ENCODE data around the gene PPT2. TPM values are rescaled to one million over a fixed set of nuclear protein-coding genes. Genes with fewer than 3 reads are reported as not detected.

The PPT2 gene
- polyA plus RNA-seq, 2 of the 4 experiments (the other 2 are of a cell fraction), result 9.3 to 11.7 TPM

DNA sequence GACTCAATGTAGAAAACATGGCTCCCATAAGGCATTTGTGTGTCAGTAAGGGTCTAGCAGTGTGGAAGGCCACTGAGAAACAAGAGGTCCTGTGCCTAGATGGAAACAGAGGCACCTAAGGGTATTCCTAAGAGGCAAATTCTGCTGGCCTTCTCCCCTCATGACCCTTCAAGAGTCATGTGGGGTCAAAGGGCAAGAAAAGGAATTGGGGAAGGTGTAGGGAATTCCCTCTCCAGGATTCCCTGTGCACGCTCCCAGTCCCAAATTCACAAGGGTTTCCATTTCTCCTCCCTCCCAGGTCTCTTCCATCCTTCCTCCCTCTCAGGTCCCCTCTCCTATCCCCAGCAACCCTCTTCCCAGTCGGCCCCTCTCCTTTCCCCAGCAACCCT, 21.4 kb downstream of the PPT2 start (continued):
- TF ChIP-seq, protein P1, sequence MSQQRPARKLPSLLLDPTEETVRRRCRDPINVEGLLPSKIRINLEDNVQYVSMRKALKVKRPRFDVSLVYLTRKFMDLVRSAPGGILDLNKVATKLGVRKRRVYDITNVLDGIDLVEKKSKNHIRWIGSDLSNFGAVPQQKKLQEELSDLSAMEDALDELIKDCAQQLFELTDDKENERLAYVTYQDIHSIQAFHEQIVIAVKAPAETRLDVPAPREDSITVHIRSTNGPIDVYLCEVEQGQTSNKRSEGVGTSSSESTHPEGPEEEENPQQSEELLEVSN (IDR thresholded peaks at IDR 0.05; ENCODE audit: borderline replicate concordance, low read depth), result no peak
- TF ChIP-seq HOXB5 (CRISPR knock-in tag; IDR thresholded peaks at IDR 0.05) (no peak), GATA3 (IDR thresholded peaks at IDR 0.05; ENCODE audit: borderline replicate concordance) (no peak), BHLHE40 (IDR thresholded peaks at IDR 0.05; ENCODE audit: low read depth, low read length) (no peak), CBX8 (IDR thresholded peaks at IDR 0.05) (no peak), ESRRA (IDR thresholded peaks at IDR 0.05; ENCODE audit: borderline replicate concordance, low read length) (no peak)
- TF ChIP-seq, protein P2, sequence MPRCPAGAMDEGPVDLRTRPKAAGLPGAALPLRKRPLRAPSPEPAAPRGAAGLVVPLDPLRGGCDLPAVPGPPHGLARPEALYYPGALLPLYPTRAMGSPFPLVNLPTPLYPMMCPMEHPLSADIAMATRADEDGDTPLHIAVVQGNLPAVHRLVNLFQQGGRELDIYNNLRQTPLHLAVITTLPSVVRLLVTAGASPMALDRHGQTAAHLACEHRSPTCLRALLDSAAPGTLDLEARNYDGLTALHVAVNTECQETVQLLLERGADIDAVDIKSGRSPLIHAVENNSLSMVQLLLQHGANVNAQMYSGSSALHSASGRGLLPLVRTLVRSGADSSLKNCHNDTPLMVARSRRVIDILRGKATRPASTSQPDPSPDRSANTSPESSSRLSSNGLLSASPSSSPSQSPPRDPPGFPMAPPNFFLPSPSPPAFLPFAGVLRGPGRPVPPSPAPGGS (IDR thresholded peaks at IDR 0.05), result no peak

DNA sequence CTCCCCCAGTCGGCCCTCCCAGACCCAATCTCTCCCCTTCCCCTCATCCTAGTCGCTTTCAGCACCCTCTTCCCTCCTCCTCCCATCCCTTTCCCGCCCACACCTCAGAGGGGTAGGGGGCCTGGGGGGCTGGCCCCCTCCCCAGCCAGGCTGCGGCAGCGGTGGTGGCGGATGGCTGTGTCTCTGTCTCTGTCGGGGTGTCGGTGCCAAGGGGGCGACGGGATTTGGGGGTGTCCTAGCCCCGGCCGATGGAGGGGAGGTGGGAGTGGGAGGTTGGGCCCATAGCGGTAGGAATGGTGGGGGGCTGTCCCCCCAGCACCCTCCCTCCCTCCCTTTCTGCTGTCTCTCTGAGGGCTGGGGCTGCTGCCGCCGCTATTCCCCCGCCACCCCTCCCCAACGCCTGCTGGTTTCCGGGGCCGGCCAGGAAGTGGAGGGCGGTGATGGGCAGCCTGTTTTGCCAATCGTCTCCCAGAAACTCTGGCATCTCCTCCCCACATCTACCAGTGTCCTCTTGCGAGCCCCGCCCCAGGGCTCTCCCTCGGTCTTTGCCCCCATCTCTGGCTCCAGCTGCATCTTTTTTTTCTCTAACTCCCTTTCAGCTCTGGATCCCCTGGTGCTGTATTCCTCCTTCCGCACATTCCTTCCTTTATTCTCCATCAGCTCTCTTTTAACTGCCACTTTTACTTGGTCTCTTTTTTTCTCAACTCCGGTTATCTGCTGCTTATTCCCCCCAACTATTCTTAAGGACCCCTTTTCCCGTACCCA, 22.0 kb downstream of the PPT2 start, which contains the start of gene AGPAT1:
AGPAT1 (minus strand) TSS at position 374 of the 765 bp plus-strand sequence. CDS start 4,588 bp downstream, outside the sequence.
- H3K27ac ChIP-seq, result peak within 1 kb of the TSS; percentile 97 to 99
- H3K9me3 ChIP-seq, result no peaks in the 10 kb centered on the region
- POLR2A ChIA-PET, result interaction anchor here (0.5 to 2.5 kb wide), 4 partner anchors 20 to 269 kb away, joined by 3 to 24 read pairs (median 7); partner anchors contain the start of gene ATF6B
- TF ChIP-seq MAZ (IDR thresholded peaks at IDR 0.05; ENCODE audit: borderline replicate concordance, low read depth, low read length) (no peak), ZC3H11A (IDR thresholded peaks at IDR 0.05) (no peak), JUN (IDR thresholded peaks at IDR 0.05) (peak; percentile 32 to 56; a peak in 1 of 5 replicates), POLR2A (IDR thresholded peaks at IDR 0.05; ENCODE audit: low read length) (peak; percentile 40), TP53 (CRISPR knock-in tag; IDR thresholded peaks at IDR 0.05) (no peak), MYC (IDR thresholded peaks at IDR 0.05; ENCODE audit: borderline replicate concordance, low read length) (no peak), CBX8 (IDR thresholded peaks at IDR 0.05) (no peak), HOXB5 (CRISPR knock-in tag; IDR thresholded peaks at IDR 0.05) (no peak)
- TF ChIP-seq, protein P3, sequence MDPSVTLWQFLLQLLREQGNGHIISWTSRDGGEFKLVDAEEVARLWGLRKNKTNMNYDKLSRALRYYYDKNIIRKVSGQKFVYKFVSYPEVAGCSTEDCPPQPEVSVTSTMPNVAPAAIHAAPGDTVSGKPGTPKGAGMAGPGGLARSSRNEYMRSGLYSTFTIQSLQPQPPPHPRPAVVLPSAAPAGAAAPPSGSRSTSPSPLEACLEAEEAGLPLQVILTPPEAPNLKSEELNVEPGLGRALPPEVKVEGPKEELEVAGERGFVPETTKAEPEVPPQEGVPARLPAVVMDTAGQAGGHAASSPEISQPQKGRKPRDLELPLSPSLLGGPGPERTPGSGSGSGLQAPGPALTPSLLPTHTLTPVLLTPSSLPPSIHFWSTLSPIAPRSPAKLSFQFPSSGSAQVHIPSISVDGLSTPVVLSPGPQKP (IDR thresholded peaks at IDR 0.05; ENCODE audit: low read depth, low read length), result no peak
- TF ChIP-seq, protein P4, sequence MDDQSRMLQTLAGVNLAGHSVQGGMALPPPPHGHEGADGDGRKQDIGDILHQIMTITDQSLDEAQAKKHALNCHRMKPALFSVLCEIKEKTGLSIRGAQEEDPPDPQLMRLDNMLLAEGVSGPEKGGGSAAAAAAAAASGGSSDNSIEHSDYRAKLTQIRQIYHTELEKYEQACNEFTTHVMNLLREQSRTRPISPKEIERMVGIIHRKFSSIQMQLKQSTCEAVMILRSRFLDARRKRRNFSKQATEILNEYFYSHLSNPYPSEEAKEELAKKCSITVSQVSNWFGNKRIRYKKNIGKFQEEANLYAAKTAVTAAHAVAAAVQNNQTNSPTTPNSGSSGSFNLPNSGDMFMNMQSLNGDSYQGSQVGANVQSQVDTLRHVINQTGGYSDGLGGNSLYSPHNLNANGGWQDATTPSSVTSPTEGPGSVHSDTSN (IDR thresholded peaks at IDR 0.05), result peak; percentile 96
- TF ChIP-seq, protein P5, sequence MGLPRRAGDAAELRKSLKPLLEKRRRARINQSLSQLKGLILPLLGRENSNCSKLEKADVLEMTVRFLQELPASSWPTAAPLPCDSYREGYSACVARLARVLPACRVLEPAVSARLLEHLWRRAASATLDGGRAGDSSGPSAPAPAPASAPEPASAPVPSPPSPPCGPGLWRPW (IDR thresholded peaks at IDR 0.05), result no peak
- TF ChIP-seq, protein P2 (IDR thresholded peaks at IDR 0.05), result peak; percentile 37; the same call in 1 of the 3 replicates
- TF ChIP-seq, protein P6, sequence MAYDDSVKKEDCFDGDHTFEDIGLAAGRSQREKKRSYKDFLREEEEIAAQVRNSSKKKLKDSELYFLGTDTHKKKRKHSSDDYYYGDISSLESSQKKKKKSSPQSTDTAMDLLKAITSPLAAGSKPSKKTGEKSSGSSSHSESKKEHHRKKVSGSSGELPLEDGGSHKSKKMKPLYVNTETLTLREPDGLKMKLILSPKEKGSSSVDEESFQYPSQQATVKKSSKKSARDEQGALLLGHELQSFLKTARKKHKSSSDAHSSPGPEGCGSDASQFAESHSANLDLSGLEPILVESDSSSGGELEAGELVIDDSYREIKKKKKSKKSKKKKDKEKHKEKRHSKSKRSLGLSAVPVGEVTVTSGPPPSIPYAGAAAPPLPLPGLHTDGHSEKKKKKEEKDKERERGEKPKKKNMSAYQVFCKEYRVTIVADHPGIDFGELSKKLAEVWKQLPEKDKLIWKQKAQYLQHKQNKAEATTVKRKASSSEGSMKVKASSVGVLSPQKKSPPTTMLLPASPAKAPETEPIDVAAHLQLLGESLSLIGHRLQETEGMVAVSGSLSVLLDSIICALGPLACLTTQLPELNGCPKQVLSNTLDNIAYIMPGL (CRISPR knock-in tag; IDR thresholded peaks at IDR 0.05; ENCODE audit: borderline replicate concordance), result no peak
- peak; percentile 90 to 93 for DNase-seq (ENCODE audit: low read depth in 1 of 2, low spot score in 1 of 2)
- peak within 1 kb of the TSS; percentile 93 for H3K4me2 ChIP-seq
- peaks cover 20% of the 10 kb centered on the region for H3K4me1 ChIP-seq
- FAIRE-seq, result no peak
- CTCF ChIA-PET, result interaction anchor here (1.1 to 1.4 kb wide), 2 partner anchors 21 to 57 kb away, joined by 3 read pairs; no protein-coding TSS in a partner anchor
- WGBS (ENCODE audit: missing lambda C conversion rate), result 8% methylated on average over 10 of the region's 27 CpGs
- peak; percentile 71 to 79 for ATAC-seq
- H3K4me3 ChIP-seq, result peak within 1 kb of the TSS; percentile 100

All from A549 (cell line).